ENCODE measurements around the gene BRDT.

- TF ChIP-seq CTCF (IDR thresholded peaks at IDR 0.05; ENCODE audit: insufficient read depth, low read length) (no peak), REST (IDR thresholded peaks at IDR 0.05; ENCODE audit: insufficient replicate concordance, low read depth) (no peak)
Observed at GRCh38 chr1:92013923-92014322, 64.7 kb downstream of the BRDT start.
